Neutrophil (primary cell): ENCODE results near the gene NKX6-2.
"Not testable (repeated sequence)": the region's sequence is repeated elsewhere in the genome, so short reads cannot be mapped to it uniquely, and the experiment has no call there.

Experiments
- H3K27ac ChIP-seq: fragments of 200-600 bp; sonication (generic); 2 replicates; pipeline ENCODE4 v1.5.1; 2016; ENCODE audit warnings: mild to moderate bottlenecking, moderate library complexity
- H3K27me3 ChIP-seq: fragments of 200-600 bp; sonication (generic); 2 replicates; pipeline ENCODE4 v1.6.0; 2016; ENCODE audit warnings: mild to moderate bottlenecking
- H3K36me3 ChIP-seq: fragments of 200-600 bp; sonication (generic); 2 replicates; pipeline ENCODE4 v1.5.1; 2017
- H3K4me1 ChIP-seq, 2 experiments: fragments of 200-600 bp in 1 of 2; sonication (generic) in 1 of 2; 1 replicate in 1 of 2; 2 replicates in 1 of 2; pipeline versions ENCODE4 v1.5.1 to v1.6.1; 2013 to 2016; ENCODE audit warnings: low read depth in 1 of 2, low read length in 1 of 2, mild to moderate bottlenecking in 1 of 2, moderate library complexity in 1 of 2; ENCODE audit not compliant: control insufficient read depth in 1 of 2, insufficient read depth in 1 of 2
- H3K4me3 ChIP-seq, 2 experiments: fragments of 200-600 bp in 1 of 2; sonication (generic) in 1 of 2; 1 replicate in 1 of 2; 2 replicates in 1 of 2; pipeline ENCODE4 v1.5.1; 2013 to 2016; ENCODE audit warnings: low read depth in 1 of 2, low read length in 1 of 2, mild to moderate bottlenecking in 1 of 2, moderate library complexity in 1 of 2
- H3K9me3 ChIP-seq: fragments of 200-600 bp; sonication (generic); 2 replicates; pipeline ENCODE4 v1.5.1; 2016
- TF ChIP-seq, protein P1 (sequence below): fragments of 200-600 bp; sonication (generic); IDR thresholded peaks from 2 replicates; pipeline ENCODE4 v1.5.1; 2016; ENCODE audit warnings: antibody characterized with exemption

The NKX6-2 gene

DNA sequence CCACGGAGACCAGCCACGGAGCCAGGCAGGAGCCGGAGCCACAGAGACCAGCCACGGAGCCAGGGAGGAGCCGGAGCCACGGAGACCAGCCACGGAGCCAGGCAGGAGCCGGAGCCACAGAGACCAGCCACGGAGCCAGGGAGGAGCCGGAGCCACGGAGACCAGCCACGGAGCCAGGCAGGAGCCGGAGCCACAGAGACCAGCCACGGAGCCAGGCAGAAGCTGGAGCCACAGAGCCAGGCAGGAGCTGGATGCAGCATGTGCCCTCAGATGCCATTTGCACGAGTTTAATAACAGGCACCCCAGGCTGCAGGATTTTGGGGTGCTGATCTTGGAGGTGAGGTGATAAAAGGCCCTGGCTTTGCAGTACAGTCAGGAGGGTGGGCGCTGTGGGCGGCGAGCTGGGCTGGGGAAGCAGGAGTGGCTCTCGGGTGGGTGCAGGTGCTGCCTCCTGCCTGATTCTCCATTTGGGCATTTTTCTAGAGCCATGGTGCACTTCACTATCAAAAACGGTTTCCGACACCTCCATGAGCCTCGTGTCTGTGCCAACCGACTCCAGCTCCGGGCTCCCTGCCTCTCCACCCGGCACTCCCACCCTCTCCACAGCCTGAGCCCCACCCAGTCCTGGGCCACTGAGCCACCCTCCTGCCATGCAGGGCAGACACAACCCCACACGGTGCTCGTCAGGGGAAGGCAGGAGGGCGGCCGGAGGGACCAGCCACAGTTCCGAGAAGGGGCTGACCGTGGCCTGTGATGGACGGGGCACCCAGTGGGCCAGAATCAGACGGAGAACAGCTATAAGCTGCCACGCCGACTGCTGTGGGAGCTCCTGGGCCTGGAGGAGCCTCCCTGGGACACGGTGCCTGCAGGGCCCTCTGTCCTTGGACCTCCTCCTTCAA, 40.8 kb upstream of the NKX6-2 start:
- Histone ChIP-seq H3K27ac (no peak overlapping the region), H3K4me1 (no peaks in the 10 kb centered on the region), H3K4me3 (no peak overlapping the region), H3K9me3 (no peaks in the 10 kb centered on the region), H3K27me3 (peaks cover 8% of the 10 kb centered on the region), H3K36me3 (no peaks in the 10 kb centered on the region)
- TF ChIP-seq, protein P1, sequence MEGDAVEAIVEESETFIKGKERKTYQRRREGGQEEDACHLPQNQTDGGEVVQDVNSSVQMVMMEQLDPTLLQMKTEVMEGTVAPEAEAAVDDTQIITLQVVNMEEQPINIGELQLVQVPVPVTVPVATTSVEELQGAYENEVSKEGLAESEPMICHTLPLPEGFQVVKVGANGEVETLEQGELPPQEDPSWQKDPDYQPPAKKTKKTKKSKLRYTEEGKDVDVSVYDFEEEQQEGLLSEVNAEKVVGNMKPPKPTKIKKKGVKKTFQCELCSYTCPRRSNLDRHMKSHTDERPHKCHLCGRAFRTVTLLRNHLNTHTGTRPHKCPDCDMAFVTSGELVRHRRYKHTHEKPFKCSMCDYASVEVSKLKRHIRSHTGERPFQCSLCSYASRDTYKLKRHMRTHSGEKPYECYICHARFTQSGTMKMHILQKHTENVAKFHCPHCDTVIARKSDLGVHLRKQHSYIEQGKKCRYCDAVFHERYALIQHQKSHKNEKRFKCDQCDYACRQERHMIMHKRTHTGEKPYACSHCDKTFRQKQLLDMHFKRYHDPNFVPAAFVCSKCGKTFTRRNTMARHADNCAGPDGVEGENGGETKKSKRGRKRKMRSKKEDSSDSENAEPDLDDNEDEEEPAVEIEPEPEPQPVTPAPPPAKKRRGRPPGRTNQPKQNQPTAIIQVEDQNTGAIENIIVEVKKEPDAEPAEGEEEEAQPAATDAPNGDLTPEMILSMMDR, result no peak

DNA sequence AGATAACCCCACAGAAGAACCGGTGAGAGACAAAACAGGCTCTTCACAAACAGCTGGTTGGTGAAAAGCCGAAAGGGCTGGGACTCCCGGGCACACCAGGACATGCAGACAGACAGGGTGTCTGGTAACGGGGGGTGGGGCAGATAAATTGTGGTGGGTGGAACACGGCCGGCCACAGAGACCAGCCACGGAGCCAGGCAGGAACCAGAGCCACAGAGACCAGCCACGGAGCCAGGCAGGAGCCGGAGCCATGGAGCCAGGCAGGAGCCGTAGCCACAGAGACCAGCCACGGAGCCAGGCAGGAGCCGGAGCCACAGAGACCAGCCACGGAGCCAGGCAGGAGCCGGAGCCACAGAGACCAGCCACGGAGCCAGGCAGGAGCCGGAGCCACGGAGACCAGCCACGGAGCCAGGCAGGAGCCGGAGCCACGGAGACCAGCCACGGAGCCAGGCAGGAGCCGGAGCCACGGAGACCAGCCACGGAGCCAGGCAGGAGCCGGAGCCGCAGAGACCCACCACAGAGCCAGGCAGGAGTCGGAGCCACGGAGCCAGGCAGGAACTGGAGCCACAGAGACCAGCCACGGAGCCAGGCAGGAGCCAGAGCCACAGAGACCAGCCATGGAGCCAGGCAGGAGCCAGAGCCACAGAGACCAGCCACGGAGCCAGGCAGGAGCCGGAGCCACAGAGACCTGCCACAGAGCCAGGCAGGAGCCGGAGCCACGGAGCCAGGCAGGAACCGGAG, 40.0 kb upstream of the NKX6-2 start:
- not testable (repeated sequence) for H3K4me1 ChIP-seq, H3K9me3 ChIP-seq, H3K27me3 ChIP-seq, H3K4me3 ChIP-seq, H3K36me3 ChIP-seq, H3K27ac ChIP-seq

DNA sequence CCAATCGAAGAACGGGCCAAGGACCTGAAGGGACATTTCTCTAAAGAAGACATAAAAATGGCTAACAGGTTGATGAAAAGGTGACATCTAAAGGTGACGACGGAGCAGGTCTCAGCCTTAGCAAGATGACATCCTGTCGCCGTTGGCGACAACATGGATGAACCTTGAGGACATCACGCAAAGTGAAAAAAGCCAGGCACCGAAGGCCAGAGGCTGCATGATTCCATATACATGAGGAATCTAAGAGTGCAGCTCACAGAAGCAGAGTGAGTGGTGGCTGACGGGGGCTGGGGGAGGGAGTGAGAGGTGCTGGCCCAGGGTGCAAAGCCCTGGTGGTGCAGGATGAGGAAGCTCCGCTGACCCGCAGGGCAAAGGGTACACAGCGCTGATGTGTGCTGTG, 34.1 kb upstream of the NKX6-2 start:
- Histone ChIP-seq H3K27ac (no peak overlapping the region), H3K9me3 (no peaks in the 10 kb centered on the region), H3K4me3 (no peak overlapping the region), H3K4me1 (no peaks in the 10 kb centered on the region), H3K36me3 (no peaks in the 10 kb centered on the region), H3K27me3 (peaks cover 4% of the 10 kb centered on the region)
- TF ChIP-seq, protein P1, result no peak

DNA sequence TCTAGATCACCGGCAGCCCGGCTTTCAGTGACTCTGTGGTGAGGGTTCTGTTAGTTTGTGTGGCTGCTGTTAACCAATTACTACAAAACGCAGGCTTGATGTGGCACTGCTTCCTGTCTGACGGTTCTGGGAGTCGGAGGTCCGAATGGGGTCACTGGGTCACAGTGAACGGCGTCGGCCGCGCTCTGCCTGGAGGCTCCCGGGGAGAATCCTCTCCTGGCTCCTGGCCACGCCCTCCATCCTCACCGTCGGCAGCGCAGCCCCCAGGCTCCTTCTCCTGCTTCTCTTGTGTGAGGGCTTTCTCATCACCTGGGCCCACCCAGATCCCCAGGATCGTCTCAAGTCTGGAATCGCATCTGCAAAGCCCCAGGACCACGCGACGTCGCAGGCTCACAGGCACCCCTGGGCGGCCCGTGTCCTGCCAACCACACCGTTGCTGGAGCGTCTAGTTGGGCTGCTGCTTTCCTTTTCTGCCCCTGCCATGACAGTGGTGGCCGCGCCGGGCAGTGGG, 31.8 kb upstream of the NKX6-2 start:
- Histone ChIP-seq H3K4me3 (no peak overlapping the region), H3K4me1 (no peaks in the 10 kb centered on the region), H3K36me3 (no peaks in the 10 kb centered on the region), H3K9me3 (no peaks in the 10 kb centered on the region), H3K27me3 (peaks cover 4% of the 10 kb centered on the region), H3K27ac (no peak overlapping the region)
- TF ChIP-seq, protein P1, result no peak

DNA sequence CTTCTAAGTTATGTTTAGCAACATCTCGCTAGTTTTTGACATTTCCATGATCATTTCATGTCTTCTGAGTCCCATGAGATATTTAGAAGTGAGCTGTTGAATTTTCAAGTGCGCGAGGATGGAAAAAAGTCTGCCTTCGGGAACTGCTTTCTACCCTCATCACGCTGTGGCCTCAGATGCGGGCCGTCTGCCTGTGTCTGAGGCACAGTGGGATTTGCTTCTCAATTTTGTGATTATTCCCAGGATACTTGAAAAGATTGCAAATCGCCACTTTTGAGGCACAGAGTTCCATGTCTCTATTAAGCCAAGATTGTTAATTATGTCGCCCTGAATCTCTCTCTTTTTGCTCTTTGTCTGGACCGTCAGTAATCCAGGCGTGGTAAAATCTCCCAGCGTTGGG, 30.8 kb upstream of the NKX6-2 start:
- Histone ChIP-seq H3K36me3 (no peaks in the 10 kb centered on the region), H3K27me3 (peaks cover 4% of the 10 kb centered on the region), H3K27ac (no peak overlapping the region), H3K9me3 (no peaks in the 10 kb centered on the region), H3K4me3 (no peak overlapping the region), H3K4me1 (no peaks in the 10 kb centered on the region)
- TF ChIP-seq, protein P1, result no peak
